ENCODE data around the gene HECTD2.

Gene HECTD2

DNA sequence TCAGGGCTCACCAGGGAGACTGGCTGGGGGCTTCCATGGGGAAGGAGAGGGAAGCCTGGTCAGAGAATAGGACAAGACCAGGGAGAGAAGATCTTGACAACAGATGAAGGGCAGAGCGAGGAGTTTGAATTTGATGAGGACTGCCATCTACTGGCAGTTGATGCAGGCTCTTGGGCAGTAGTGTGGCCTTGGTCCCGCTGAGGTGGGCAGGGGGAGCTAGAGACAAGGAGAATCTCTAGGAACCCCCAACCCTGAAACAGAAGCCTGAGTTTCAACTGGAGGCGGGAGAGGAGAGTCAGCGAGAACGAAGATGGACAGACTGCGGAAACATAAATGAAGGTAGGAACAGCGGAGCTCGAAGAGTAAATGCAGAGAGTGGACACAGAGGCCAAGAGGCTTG lies 141.7 kb downstream of the HECTD2 start:
- H3K27ac ChIP-seq: no peak overlapping the region
- no peak for TF ChIP-seq ZFX (IDR thresholded peaks at IDR 0.05; ENCODE audit: borderline replicate concordance)
- TF ChIP-seq, protein P1, sequence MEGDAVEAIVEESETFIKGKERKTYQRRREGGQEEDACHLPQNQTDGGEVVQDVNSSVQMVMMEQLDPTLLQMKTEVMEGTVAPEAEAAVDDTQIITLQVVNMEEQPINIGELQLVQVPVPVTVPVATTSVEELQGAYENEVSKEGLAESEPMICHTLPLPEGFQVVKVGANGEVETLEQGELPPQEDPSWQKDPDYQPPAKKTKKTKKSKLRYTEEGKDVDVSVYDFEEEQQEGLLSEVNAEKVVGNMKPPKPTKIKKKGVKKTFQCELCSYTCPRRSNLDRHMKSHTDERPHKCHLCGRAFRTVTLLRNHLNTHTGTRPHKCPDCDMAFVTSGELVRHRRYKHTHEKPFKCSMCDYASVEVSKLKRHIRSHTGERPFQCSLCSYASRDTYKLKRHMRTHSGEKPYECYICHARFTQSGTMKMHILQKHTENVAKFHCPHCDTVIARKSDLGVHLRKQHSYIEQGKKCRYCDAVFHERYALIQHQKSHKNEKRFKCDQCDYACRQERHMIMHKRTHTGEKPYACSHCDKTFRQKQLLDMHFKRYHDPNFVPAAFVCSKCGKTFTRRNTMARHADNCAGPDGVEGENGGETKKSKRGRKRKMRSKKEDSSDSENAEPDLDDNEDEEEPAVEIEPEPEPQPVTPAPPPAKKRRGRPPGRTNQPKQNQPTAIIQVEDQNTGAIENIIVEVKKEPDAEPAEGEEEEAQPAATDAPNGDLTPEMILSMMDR (IDR thresholded peaks at IDR 0.05): peak; percentile 58

- no peak for TF ChIP-seq ZFX (IDR thresholded peaks at IDR 0.05; ENCODE audit: borderline replicate concordance)
- TF ChIP-seq, protein P1 (IDR thresholded peaks at IDR 0.05): peak; percentile 27; the same call in 1 of the 2 replicates
- H3K27ac ChIP-seq: no peak overlapping the region
Measured at GRCh38 chr10:91552274-91553095, 142.3 kb downstream of the HECTD2 start.

DNA sequence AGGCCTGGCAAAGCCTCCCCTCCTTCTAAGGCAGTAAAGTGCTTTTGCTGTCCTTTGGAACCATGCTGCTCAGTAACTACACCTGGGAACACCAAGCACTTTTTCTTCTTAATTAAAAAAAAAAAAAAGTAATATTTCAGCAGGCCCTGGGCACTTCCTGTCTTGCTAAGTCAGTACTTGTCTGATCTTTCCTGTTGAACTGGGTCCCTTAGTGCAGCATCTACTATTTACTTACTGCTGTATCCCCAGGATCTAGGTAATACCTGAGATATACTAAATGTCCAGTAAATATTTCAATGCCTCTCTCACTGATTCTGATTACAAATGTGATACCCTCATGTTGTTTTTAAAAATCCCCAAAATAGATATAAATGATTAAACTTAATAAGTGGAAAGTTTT lies 145.3 kb downstream of the HECTD2 start:
- TF ChIP-seq ZFX (IDR thresholded peaks at IDR 0.05; ENCODE audit: borderline replicate concordance): no peak
- TF ChIP-seq, protein P1 (IDR thresholded peaks at IDR 0.05): no peak
- peak overlapping the region; percentile 96 for H3K27ac ChIP-seq

DNA sequence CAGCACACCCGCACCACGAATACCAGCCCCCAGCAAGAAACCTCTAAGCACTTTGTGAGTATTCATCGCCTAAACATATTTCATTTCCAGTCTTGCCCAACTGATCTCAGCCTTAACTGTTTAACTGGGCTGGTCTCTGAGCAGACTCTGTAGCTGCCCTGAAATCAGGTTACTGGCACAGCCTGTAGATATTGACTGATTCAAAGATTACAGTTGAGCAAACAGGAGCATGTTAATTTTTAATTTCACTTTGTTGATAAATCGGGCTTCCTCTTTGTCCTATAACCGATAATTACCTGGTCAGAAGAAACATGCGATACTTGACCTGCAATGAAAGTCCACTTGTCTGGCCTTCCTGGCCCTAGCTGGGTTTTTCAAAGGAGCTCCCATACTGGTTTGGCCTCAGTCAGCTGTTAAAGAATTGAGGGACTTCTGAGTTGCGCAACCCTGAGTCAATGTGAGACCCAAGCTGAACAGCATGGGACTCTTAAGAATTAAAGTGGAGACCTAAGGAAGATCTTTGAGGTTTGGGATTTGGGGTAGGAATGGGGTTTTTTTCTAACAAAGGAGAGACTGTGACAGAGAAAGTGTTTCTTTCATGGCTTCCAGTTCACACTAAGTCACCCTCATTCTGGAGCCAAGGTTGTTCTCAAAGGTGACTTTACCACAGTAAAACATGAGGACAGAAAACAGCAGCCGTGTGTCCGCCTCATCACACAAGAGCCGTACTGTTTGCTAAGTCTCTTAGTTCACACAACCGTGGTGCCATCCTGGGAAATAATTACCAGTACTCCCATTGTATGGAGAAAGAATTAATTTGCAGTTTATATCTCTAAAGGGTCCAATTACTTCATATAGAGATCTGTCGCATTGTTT lies 146.8 kb downstream of the HECTD2 start:
- TF ChIP-seq, protein P1 (IDR thresholded peaks at IDR 0.05): no peak
- TF ChIP-seq ZFX (IDR thresholded peaks at IDR 0.05; ENCODE audit: borderline replicate concordance): no peak

DNA sequence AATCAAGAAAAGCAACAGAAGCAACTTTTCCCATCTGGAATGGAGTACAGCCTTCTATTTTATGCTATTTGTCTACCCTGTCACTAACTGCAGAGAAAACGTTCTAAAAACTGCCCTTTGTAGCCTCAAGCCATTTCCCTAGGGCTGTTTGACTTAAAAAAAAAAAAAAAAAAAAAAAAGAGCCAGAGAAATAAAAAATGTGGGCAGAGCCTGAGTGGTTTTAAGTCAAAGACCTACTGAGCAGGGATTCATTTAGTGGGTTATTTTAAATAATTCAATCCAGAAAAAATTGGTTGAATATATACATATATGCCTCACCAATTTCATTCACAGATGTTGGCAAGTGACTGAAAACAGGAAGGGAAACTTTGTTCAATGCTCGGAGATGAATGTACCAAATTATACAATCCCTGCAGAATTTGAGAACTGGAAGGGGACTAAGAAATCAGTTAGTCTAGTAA lies 147.5 kb downstream of the HECTD2 start:
- TF ChIP-seq ZFX (IDR thresholded peaks at IDR 0.05; ENCODE audit: borderline replicate concordance): no peak
- TF ChIP-seq, protein P1 (IDR thresholded peaks at IDR 0.05): no peak
- peak overlapping the region; percentile 96 for H3K27ac ChIP-seq

More for the DNA sequence above, 146.8 kb downstream of the HECTD2 start:
- H3K27ac ChIP-seq: peak overlapping the region; percentile 96

GRCh38 chr10:91558473-91558872 lies 148.3 kb downstream of the HECTD2 start:
- peak overlapping the region; percentile 96 for H3K27ac ChIP-seq
- TF ChIP-seq, protein P1 (IDR thresholded peaks at IDR 0.05): no peak
- no peak for TF ChIP-seq ZFX (IDR thresholded peaks at IDR 0.05; ENCODE audit: borderline replicate concordance)
